Keratinocyte (primary cell): ENCODE measurements around the gene UBE2K.

Experiments used
- EZH2 ChIP-seq: IDR thresholded peaks from one replicate; pipeline ENCODE4 v1.6.1; 2012; ENCODE audit warnings: inconsistent platforms, mild to moderate bottlenecking, low read length, moderate library complexity
- TF ChIP-seq, protein P1 (sequence below), 3 experiments: IDR thresholded peaks in 1 of 3; conservative IDR thresholded peaks in 1 of 3; optimal IDR thresholded peaks in 1 of 3; 2 replicates in 2 of 3; 3 replicates in 1 of 3; pipeline versions ENCODE3 to v1.5.1; 2011; ENCODE audit warnings: low read length in 3 of 3, mild to moderate bottlenecking in 3 of 3, moderate library complexity in 2 of 3, control low read depth in 1 of 3, inconsistent platforms in 1 of 3; ENCODE audit not compliant: insufficient read depth in 2 of 3; ENCODE audit errors: extremely low read depth in 1 of 3

GRCh38 chr4:39770969-39771724 lies 73.2 kb downstream of the UBE2K start:
- TF ChIP-seq, protein P1, sequence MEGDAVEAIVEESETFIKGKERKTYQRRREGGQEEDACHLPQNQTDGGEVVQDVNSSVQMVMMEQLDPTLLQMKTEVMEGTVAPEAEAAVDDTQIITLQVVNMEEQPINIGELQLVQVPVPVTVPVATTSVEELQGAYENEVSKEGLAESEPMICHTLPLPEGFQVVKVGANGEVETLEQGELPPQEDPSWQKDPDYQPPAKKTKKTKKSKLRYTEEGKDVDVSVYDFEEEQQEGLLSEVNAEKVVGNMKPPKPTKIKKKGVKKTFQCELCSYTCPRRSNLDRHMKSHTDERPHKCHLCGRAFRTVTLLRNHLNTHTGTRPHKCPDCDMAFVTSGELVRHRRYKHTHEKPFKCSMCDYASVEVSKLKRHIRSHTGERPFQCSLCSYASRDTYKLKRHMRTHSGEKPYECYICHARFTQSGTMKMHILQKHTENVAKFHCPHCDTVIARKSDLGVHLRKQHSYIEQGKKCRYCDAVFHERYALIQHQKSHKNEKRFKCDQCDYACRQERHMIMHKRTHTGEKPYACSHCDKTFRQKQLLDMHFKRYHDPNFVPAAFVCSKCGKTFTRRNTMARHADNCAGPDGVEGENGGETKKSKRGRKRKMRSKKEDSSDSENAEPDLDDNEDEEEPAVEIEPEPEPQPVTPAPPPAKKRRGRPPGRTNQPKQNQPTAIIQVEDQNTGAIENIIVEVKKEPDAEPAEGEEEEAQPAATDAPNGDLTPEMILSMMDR (optimal IDR thresholded peaks at IDR 0.05 in 1 of 3, IDR thresholded peaks at IDR 0.05 in 1 of 3, conservative IDR thresholded peaks at IDR 0.05 in 1 of 3; ENCODE audit: extremely low read depth in 1 of 3, insufficient read depth in 2 of 3, low read length in 3 of 3), result no peak
- no peak for TF ChIP-seq EZH2
